GM21528 (cell line): ENCODE results near the gene PPM1H.

ENCODE experiments used
- ATAC-seq: cut with Tn5 transposase; IDR thresholded peaks from one replicate; pipeline ENCODE4 v1.9.1; 2021; ENCODE audit warnings: mild to moderate bottlenecking, moderate library complexity; ENCODE audit not compliant: unreplicated experiment, low FRiP score

Gene PPM1H

DNA sequence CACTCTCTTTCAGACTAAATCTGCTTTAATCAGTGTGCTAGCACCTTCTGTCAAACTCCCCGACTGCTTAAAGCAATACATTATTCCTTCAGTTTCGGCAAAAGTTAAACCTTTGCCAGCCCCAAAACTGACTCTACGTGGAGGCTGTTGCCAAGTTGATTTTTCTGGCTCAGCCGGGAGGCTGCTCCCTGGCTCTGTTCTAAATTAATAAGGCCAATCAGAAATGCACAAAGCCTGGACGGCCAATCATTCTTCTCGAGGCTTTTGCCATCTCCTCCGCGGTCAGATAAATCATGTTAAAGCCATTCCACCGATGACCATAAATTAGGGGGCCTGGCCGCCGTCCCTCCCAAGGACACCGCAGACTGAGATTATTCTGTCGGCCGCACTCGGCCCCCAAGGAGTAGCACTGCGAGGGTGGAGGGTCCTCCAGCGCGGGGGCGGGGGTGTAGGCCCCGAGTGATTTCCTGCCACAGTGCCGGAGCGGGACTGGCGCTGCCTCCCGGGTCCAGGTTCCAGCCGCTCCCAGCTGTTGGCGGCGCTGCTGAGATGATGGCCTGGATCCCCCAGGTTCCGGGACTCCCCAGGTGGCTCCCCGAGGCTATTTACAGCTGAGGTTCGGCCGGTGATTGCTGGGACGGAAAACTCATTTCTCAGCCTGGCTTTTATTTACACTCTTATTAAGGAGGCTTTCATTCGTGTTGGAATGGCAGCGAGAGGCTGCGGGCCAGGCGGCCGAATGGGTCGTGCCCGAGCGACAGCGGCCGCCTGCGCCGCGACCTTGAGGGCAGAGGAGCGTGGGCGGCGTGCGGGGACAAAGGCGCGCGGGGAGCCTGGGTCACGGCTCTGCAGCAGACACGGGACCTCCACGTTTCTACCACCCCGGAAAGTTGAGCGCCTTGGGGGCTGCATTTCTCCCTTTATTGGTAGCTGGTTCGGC lies 303.2 kb downstream of the PPM1H start:
- no peak for ATAC-seq

- ATAC-seq, result no peak
Measured at GRCh38 chr12:62629971-62630739, 304.8 kb downstream of the PPM1H start.

GRCh38 chr12:62629413-62629812 lies 305.5 kb downstream of the PPM1H start:
- ATAC-seq, result no peak

- ATAC-seq, result no peak
Measured at GRCh38 chr12:62627181-62627580, 307.8 kb downstream of the PPM1H start.

DNA sequence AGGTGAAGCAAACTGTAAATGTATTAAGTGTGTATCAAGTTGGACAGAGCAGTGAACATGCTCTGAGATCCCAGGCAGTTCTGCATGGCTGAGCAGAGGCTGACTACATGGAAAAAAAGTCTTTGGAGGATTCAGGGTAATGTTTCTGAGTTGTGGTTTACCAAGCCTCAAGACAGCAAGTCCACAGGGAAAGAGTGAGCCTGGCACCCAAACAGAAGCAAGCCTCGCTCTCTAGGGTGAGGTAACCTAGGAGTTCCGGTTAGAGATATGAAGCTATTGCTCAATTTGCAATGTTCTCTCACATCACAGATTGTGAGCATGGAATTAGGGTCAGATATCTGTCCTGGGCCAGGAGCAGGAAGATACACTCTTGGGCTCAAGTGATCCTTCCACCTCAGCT lies 309.7 kb downstream of the PPM1H start:
- ATAC-seq, result no peak

- no peak for ATAC-seq
Measured at GRCh38 chr12:62622177-62622576, 312.8 kb downstream of the PPM1H start.

- no peak for ATAC-seq
Measured at GRCh38 chr12:62621101-62621638, 313.8 kb downstream of the PPM1H start.

GRCh38 chr12:62618930-62619329 lies 316.0 kb downstream of the PPM1H start:
- ATAC-seq, result no peak

GRCh38 chr12:62618319-62618718 lies 316.6 kb downstream of the PPM1H start:
- ATAC-seq, result no peak

- ATAC-seq, result no peak
Measured at GRCh38 chr12:62613081-62613480, 321.9 kb downstream of the PPM1H start.

- no peak for ATAC-seq
Measured at GRCh38 chr12:62606654-62607053, 328.3 kb downstream of the PPM1H start.

DNA sequence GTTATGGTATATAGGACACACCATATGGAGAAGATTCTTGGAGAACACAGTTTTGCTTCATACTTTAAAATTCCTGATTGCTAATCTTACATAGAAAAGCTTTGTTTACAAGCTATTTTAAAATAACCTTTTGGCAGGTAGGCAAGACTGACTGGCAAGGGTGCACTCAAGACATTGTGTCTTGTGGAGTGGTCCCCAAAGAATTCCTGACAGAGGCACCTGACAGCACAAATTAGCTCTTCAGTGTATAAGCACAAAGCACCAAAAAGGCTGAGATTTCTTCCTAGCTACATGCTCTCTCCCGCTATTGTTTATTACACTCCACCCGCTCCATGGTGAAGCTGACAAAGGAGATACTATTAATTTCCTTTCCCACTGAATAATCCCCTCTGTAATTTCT lies 329.0 kb downstream of the PPM1H start:
- no peak for ATAC-seq

DNA sequence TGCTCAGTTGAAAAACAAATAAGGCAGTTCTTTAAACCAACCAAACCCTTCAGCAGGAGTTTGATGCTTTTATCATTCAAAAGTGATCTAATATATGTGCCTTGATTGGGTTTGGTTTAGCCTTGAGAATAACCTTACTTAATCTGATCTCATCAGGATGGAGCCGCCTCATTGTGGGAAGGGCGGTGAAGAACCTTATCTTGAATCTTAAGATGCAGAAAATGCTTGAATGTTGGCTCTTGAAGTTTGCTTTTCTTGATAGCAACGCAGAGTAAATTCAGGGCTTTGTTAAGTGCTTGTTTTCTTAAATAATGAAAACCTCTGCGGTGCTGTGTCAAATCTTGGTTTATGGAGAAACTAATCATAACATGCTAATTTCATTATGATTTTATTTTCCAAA lies 330.1 kb downstream of the PPM1H start:
- no peak for ATAC-seq

- no peak for ATAC-seq
Measured at GRCh38 chr12:62604373-62604772, 330.6 kb downstream of the PPM1H start.

DNA sequence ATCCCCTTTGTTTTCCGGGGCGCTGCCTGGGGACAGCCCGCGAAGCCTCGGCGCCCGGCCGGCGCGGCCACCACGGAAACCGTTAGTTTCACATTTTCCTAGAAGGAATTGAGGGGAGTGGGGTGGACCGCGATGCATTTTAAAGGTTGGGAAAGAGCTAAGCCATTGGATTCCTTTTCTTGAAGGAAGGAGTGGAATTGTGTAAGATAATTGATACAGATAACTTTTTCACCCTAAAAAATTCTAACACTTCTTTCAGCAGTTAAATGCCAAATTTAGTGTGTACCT lies 331.2 kb downstream of the PPM1H start:
- ATAC-seq, result no peak

DNA sequence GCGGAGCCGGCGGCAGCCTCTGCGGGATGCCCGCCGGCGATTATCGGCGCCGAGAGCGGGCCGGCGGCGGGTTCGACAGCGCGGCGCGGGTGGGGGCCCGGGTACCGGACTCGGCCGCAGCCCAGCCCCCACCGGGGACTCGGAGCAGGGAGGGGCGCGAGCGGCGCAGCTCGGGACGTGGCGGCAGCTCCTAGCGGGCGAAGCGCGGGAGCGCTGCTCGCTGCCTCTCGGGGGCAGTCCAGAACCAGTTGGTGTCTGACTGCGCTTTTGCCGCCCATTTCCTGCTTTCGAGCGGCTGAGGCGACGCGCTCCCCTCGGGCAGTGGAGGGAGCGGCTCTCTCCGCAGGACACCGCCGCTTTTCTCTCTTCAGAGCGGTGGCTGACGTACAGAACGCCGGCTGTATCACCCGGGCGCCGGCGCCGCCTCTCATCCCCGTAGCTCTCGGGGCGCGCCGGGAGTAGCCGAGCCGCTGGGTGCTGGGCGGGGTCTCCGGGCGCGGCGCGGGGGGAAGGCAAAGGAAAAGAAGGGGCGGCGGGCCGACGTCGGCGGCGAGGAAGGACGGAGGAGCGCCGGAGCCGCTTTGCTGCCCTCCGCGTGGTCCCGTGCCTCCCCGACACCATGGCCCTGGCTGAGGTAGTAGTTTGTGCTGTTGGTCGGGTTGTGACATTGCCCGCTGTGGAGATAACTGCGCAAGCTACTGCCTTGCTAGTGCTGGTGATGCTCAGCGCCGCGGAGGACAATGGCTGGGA lies 331.7 kb downstream of the PPM1H start:
- peak; percentile 76 for ATAC-seq

- peak; percentile 78 for ATAC-seq
Measured at GRCh38 chr12:62602255-62603060, 332.5 kb downstream of the PPM1H start.

DNA sequence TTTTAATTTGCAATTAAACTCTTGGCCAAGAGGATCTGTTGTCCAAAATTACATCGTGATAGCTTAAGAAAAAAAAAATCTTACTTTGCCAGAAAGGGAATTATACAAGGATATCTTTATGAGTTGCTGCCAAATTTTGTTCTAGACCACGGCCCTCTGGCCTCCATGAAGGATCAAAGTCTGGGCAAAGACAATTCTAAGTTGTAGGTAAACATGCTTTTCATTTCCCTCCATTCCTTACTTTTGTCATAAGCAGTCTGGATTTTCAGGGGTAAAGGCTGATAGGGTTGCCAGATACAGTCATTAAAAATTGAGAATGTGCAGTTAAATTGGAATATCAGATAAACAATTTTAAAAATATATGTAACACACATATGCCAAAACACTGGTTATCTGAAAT lies 333.2 kb downstream of the PPM1H start:
- ATAC-seq, result no peak

GRCh38 chr12:62599854-62600437 lies 335.0 kb downstream of the PPM1H start:
- no peak for ATAC-seq

GRCh38 chr12:62598846-62599245 lies 336.1 kb downstream of the PPM1H start:
- no peak for ATAC-seq
